ENCODE data around the gene KDM7A. TPM values are rescaled to one million over a fixed set of nuclear protein-coding genes. Genes with fewer than 3 reads are reported as not detected.

KDM7A gene
- total RNA-seq, 4 donors from 2014 or later = 15.3 to 34.5 (median 23.2) TPM

DNA sequence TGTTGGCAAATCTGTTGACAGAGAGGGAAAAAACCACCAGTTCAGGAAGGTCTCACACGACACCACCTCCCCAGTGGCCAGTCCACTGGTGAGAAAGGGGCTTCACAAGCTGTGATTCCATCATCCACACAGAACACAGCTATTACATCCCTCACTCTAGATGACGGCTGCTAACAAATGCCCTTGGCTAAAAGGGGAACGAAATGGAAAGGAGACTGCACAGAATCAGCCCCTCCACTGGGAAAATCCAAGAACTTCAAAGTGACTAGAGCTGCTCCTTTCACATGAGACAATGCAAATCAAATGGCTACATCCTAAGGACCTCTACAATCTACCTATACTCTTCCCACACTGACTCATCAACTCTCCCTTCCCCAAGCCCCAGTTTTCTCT, 119.6 kb downstream of the KDM7A start:
- Histone ChIP-seq H3K4me3 (no peak overlapping the region), H3K36me3 (peaks cover 0 to 24% (median 0%) of the 10 kb centered on the region in 3 donors), H3K9me3 (no peaks in the 10 kb centered on the region), H3K27me3 (no peaks in the 10 kb centered on the region), H3K27ac (no peak overlapping the region), H3K4me1 (peaks cover 0 to 40% (median 24%) of the 10 kb centered on the region in 4 donors)
- TF ChIP-seq POLR2A (IDR thresholded peaks at IDR 0.05) (no peak), EP300 (IDR thresholded peaks at IDR 0.05) (no peak)
- TF ChIP-seq, protein P1, sequence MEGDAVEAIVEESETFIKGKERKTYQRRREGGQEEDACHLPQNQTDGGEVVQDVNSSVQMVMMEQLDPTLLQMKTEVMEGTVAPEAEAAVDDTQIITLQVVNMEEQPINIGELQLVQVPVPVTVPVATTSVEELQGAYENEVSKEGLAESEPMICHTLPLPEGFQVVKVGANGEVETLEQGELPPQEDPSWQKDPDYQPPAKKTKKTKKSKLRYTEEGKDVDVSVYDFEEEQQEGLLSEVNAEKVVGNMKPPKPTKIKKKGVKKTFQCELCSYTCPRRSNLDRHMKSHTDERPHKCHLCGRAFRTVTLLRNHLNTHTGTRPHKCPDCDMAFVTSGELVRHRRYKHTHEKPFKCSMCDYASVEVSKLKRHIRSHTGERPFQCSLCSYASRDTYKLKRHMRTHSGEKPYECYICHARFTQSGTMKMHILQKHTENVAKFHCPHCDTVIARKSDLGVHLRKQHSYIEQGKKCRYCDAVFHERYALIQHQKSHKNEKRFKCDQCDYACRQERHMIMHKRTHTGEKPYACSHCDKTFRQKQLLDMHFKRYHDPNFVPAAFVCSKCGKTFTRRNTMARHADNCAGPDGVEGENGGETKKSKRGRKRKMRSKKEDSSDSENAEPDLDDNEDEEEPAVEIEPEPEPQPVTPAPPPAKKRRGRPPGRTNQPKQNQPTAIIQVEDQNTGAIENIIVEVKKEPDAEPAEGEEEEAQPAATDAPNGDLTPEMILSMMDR (IDR thresholded peaks at IDR 0.05) = no peak
- no peak for DNase-seq (ENCODE audit: low spot score in 2 of 2)
- 89 to 94% methylated on average over 3 of the region's 3 CpGs for WGBS, 2 donors

DNA sequence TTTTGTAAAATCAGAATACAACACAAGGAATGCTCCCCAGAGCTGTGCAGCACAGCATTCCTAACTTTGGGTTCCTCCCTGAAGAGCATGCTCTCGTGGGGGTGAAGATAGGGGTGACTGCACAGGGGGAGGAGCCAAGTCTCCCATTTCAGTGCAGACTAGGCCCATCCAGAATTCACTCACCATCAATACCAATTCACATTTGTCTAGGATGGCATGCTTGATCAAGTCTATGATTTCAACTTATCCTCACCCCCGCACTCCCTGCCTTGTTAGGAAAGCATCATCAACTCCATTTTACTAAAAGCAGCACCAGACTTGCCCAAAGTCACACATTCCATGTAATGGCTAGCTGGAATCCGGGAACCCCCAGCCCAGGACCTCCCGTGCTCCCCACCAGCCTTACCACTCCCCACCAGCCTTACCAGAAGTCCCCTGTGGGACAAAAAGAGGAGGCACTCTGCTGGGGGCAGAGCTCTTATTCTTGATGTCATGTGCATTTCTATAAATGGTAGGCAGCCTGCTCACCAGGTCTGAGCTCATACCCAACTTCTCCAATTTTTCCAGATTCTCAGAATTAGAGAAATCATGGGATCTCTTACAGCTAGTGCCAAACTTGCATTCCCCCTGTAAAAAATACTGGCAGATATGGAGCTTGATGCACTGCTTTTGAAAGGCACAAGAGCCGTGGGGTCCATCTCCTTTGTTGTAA, 120.2 kb downstream of the KDM7A start:
- no peak overlapping the region for H3K4me3 ChIP-seq
- H3K4me1 ChIP-seq = peaks cover 0 to 34% (median 22%) of the 10 kb centered on the region in 4 donors
- DNase-seq (ENCODE audit: low spot score in 2 of 2) = no peak
- 87 to 88% methylated on average over 5 of the region's 5 CpGs for WGBS, 2 donors
- H3K27ac ChIP-seq = no peak overlapping the region
- peaks cover 0 to 29% (median 0%) of the 10 kb centered on the region in 3 donors for H3K36me3 ChIP-seq
- TF ChIP-seq POLR2A (IDR thresholded peaks at IDR 0.05) (no peak), EP300 (IDR thresholded peaks at IDR 0.05) (no peak)
- TF ChIP-seq, protein P1 (IDR thresholded peaks at IDR 0.05) = no peak
- H3K27me3 ChIP-seq = no peaks in the 10 kb centered on the region
- H3K9me3 ChIP-seq = no peaks in the 10 kb centered on the region

DNA sequence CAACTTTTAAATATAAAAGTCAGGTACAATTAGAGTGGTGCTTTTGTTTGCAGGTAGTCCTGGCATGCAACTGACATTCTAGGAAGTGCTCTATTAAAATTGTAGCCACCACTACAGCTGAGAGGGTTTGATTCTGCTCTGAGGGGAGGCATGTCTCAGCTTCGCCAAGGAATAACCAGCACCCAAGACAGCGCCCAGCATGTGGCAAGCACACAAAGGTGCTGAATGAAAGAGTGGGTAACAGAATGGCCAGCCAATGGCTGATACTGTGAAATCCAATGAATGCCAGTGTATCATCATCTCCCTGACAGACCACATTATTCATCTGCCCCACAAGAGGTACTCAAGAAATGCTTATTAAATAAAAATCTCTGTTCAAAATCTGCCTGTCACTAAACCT, 121.0 kb downstream of the KDM7A start:
- TF ChIP-seq EP300 (IDR thresholded peaks at IDR 0.05) (no peak), POLR2A (IDR thresholded peaks at IDR 0.05) (no peak)
- TF ChIP-seq, protein P1 (IDR thresholded peaks at IDR 0.05) = no peak
- Histone ChIP-seq H3K4me1 (peaks cover 0 to 27% (median 15%) of the 10 kb centered on the region in 4 donors), H3K27ac (no peak overlapping the region), H3K27me3 (no peaks in the 10 kb centered on the region), H3K4me3 (no peak overlapping the region), H3K36me3 (peaks cover 0 to 32% (median 0%) of the 10 kb centered on the region in 3 donors), H3K9me3 (no peaks in the 10 kb centered on the region)
- DNase-seq (ENCODE audit: low spot score in 2 of 2) = no peak
- 97 to 100% methylated on average over 2 of the region's 2 CpGs for WGBS, 2 donors

DNA sequence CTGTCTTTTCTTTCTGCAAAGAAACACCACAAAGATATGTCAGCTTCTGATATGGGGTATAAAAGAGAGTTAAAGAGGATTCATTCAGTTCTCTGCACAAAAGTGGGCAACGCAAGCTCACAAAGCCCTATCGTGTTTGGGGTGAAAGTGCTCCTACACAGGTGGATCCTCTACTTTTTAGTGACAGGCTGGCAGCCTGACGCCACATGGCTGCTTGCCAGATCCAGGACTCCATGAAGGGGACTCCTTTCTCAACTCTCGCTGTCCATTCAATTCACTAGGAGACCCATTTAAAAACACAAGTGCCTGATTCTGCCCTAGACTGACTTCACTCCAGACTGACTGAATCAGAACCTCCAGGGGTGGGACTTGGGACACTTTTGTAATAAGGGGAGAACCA, 122.0 kb downstream of the KDM7A start:
- 83 to 87% methylated on average over 4 of the region's 4 CpGs for WGBS, 2 donors
- DNase-seq (ENCODE audit: low spot score in 2 of 2) = no peak
- Histone ChIP-seq H3K9me3 (no peaks in the 10 kb centered on the region), H3K4me1 (peaks cover 0 to 19% (median 7%) of the 10 kb centered on the region in 4 donors), H3K27ac (no peak overlapping the region), H3K27me3 (no peaks in the 10 kb centered on the region), H3K4me3 (no peak overlapping the region), H3K36me3 (peaks cover 0 to 32% (median 0%) of the 10 kb centered on the region in 3 donors)
- TF ChIP-seq EP300 (IDR thresholded peaks at IDR 0.05) (no peak), POLR2A (IDR thresholded peaks at IDR 0.05) (no peak)
- TF ChIP-seq, protein P1 (IDR thresholded peaks at IDR 0.05) = no peak

DNA sequence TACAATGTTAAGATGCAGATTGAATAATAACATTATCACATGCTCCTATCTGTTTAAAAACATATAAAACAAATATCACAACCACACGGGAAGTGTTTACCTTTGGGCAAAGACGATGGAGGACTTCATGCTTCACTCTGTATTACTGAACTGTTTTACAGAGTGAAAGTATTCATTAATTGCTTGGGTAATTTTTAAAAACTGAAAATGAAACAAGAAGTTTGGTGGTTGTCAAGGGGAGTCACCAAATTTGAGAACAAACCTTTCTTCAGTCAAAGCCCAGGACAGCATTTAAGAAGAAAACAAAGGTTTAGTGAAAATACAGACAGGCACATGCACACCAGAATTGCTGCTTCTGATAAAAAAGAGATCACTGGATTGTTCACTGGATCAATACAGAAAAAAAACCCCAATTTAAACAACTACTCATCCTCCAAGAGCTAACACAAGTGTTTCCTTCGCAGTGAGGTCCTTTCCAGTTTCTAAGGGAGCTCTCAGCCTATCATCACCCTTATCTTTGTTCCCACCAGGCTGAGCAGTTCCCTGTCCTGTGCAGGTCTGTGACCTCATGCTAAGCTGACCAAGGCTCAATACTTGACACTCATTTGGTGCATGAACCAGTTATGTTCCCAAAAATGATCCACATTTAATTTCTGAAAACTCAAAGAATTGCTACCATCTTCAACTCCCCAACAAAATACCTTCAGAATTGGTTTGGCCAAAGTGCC, 122.8 kb downstream of the KDM7A start:
- no peaks in the 10 kb centered on the region for H3K27me3 ChIP-seq
- no peak overlapping the region for H3K4me3 ChIP-seq
- H3K27ac ChIP-seq = no peak overlapping the region
- peaks cover 0 to 19% (median under 1%) of the 10 kb centered on the region in 4 donors for H3K4me1 ChIP-seq
- no peaks in the 10 kb centered on the region for H3K9me3 ChIP-seq
- WGBS, 2 donors = 88% methylated on average over 3 of the region's 3 CpGs
- TF ChIP-seq EP300 (IDR thresholded peaks at IDR 0.05) (no peak), POLR2A (IDR thresholded peaks at IDR 0.05) (no peak)
- TF ChIP-seq, protein P1 (IDR thresholded peaks at IDR 0.05) = no peak
- peaks cover 0 to 38% (median 0%) of the 10 kb centered on the region in 3 donors for H3K36me3 ChIP-seq
- DNase-seq (ENCODE audit: low spot score in 2 of 2) = no peak

All from tibial nerve (tissue), 4 donors.